HG03354 (cell line): ENCODE results near the gene CDPF1.

Experiments
- ATAC-seq: cut with Tn5 transposase; IDR thresholded peaks from one replicate; pipeline ENCODE4 v1.9.1; 2021; ENCODE audit warnings: mild to moderate bottlenecking; ENCODE audit not compliant: unreplicated experiment, poor library complexity, severe bottlenecking

CDPF1 gene

DNA sequence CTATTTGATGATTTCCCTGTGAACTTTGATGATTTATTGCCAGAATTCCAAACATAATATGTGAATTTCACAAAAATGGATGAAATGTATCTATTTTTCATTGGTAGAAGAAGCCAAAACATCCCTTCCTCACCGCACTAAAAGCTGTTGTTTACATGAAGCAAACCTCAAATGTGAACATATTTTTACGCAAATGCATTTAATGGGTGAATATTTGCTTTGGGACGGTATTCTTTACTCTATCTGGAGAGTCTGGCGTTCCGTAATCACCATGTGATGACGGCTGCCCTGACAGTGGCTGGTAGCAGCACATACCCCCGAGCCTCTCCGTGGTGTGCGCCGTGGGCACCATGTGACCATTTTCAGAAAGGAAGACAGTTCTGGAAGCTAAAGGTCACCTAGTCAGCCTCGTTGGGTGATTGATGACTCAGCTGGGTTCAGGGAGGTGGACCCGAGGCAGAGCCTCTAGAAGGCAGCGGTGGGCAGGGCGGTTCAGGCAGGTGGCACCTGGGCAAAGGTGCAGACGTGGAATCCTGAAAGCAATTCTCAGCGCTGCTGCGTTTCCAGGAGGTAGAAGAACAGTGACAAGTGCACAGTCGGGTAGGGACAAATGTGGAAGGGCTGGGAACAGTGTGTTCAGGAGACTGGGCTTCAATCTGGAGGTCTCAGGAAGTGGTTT, 54.5 kb downstream of the CDPF1 start:
- no peak for ATAC-seq
